Natural killer cell (primary cell): ENCODE data around the gene ARID1A. TPM values are rescaled to one million over a fixed set of nuclear protein-coding genes. Genes with fewer than 3 reads are reported as not detected.

Experiments used
- ATAC-seq, 3 donors: fragments of 150-1000 bp in 2 of 3; fragments of 200-7000 bp in 1 of 3; cut with Tn5 transposase; 1 replicate in 1 of 3; 2 replicates in 2 of 3; pipeline ENCODE4 v1.10.0; 2021; ENCODE audit warnings: mild to moderate bottlenecking in 2 of 3, moderate library complexity in 2 of 3
- DNase-seq, 2 donors: peaks; one replicate each; pipeline versions ENCODE4 v3.0.0 to v3.0.0-alpha.2; 2013 to 2021; ENCODE audit warnings: mixed read lengths in 1 of 2
- H3K27ac ChIP-seq: one replicate; pipeline ENCODE4 v1.5.1; 2013; ENCODE audit warnings: mild to moderate bottlenecking, low read length
- H3K27me3 ChIP-seq: one replicate; pipeline ENCODE4 v1.6.1; 2013; ENCODE audit warnings: low read length; ENCODE audit not compliant: control insufficient read depth, insufficient read depth
- H3K36me3 ChIP-seq: one replicate; pipeline ENCODE4 v1.6.1; 2013; ENCODE audit warnings: low read length; ENCODE audit not compliant: control insufficient read depth, insufficient read depth
- H3K4me1 ChIP-seq: one replicate; pipeline ENCODE4 v1.6.1; 2013; ENCODE audit warnings: low read length; ENCODE audit not compliant: control insufficient read depth, insufficient read depth
- H3K4me3 ChIP-seq: one replicate; pipeline ENCODE4 v1.5.1; 2013; ENCODE audit warnings: low read length
- H3K9me3 ChIP-seq: one replicate; pipeline ENCODE4 v1.6.1; 2013; ENCODE audit warnings: low read length; ENCODE audit not compliant: control insufficient read depth, insufficient read depth
- H3K27ac Mint-ChIP-seq, 2 donors: one replicate each; pipeline ENCODE4 v1.8.0; 2022; ENCODE audit warnings: mild to moderate bottlenecking in 2 of 2, mixed read lengths in 2 of 2, moderate library complexity in 1 of 2
- H3K27me3 Mint-ChIP-seq, 2 donors: one replicate each; pipeline ENCODE4 v1.8.0; 2022; ENCODE audit warnings: low read depth in 2 of 2, mixed read lengths in 2 of 2
- H3K36me3 Mint-ChIP-seq: one replicate; pipeline ENCODE4 v1.8.0; 2022; ENCODE audit warnings: mixed read lengths
- H3K4me1 Mint-ChIP-seq, 2 donors: one replicate each; pipeline ENCODE4 v1.8.0; 2022; ENCODE audit warnings: mixed read lengths in 2 of 2
- H3K4me3 Mint-ChIP-seq: one replicate; pipeline ENCODE4 v1.8.0; 2022; ENCODE audit warnings: mild to moderate bottlenecking, moderate library complexity, mixed read lengths
- H3K9me3 Mint-ChIP-seq, 2 donors: one replicate each; pipeline ENCODE4 v1.8.0; 2022; ENCODE audit warnings: mixed read lengths in 2 of 2
- WGBS: methylation state at CpG from one replicate; pipeline ENCODE4 v1.1.7; 2013; ENCODE audit warnings: missing lambda C conversion rate; ENCODE audit not compliant: insufficient coverage; 5-methylcytosine and 5-hydroxymethylcytosine counted together
- intact Hi-C: fragments of 100-400 bp; cut with micrococcal nuclease; formaldehyde crosslinking; loops from one replicate; pipeline ENCODE4 v1.14.2; 2022
- total RNA-seq, 4 donors: library from RNA; stranded (reverse); fragments of 120-200 nt in 1 of 4; gene quantifications; one replicate each; pipeline versions ENCODE4 v1.2.3 to v1.2.4, GENCODE V29; 2013 to 2022
- TF ChIP-seq, protein P1 (sequence below): fragments of 200-600 bp; IDR thresholded peaks from one replicate; pipeline ENCODE4 v1.8.0; 2022; ENCODE audit warnings: antibody characterized with exemption

The ARID1A gene
- total RNA-seq, 3 donors from 2014 or later (not counting 1 experiment from before 2014, with no cell fraction given): 199 to 214 (median 202) TPM

DNA sequence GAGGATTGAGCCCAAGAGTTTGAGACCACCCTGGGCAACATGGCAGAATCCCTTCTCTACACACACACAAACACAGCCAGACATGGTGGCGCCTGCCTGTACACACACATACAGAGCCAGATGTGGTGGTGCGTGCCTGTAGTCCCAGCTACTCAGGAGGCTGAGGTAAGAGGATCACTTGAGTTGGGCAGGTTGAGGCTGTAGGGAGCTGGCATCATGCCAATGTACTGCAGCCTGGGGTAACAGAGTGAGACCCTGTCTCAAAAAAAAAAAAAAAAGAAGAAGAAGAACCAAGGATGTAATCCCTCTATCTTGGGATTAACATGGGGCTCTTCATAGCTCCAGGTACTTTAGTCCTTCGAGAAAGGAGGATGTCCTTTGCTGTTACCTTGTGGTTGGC is 62.5 kb downstream of the ARID1A start:
- Histone ChIP-seq H3K36me3 (peaks cover 59% of the 10 kb centered on the region), H3K27me3 (no peaks in the 10 kb centered on the region), H3K9me3 (no peaks in the 10 kb centered on the region), H3K4me3 (no peak overlapping the region), H3K27ac (no peak overlapping the region), H3K4me1 (peaks cover 22% of the 10 kb centered on the region)
- WGBS: 95% methylated on average over 2 of the region's 3 CpGs
- intact Hi-C loops: no loop called here
- no peaks in the 10 kb centered on the region for H3K27me3 Mint-ChIP-seq
- peaks cover 37 to 51% of the 10 kb centered on the region in 2 donors for H3K4me1 Mint-ChIP-seq
- no peaks in the 10 kb centered on the region for H3K9me3 Mint-ChIP-seq
- H3K36me3 Mint-ChIP-seq: peaks cover 6% of the 10 kb centered on the region
- TF ChIP-seq, protein P1, sequence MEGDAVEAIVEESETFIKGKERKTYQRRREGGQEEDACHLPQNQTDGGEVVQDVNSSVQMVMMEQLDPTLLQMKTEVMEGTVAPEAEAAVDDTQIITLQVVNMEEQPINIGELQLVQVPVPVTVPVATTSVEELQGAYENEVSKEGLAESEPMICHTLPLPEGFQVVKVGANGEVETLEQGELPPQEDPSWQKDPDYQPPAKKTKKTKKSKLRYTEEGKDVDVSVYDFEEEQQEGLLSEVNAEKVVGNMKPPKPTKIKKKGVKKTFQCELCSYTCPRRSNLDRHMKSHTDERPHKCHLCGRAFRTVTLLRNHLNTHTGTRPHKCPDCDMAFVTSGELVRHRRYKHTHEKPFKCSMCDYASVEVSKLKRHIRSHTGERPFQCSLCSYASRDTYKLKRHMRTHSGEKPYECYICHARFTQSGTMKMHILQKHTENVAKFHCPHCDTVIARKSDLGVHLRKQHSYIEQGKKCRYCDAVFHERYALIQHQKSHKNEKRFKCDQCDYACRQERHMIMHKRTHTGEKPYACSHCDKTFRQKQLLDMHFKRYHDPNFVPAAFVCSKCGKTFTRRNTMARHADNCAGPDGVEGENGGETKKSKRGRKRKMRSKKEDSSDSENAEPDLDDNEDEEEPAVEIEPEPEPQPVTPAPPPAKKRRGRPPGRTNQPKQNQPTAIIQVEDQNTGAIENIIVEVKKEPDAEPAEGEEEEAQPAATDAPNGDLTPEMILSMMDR: no peak
- H3K4me3 Mint-ChIP-seq: no peak overlapping the region
- no peak for DNase-seq
- H3K27ac Mint-ChIP-seq: peak overlapping the region; percentile 61 to 68
- ATAC-seq: no peak

DNA sequence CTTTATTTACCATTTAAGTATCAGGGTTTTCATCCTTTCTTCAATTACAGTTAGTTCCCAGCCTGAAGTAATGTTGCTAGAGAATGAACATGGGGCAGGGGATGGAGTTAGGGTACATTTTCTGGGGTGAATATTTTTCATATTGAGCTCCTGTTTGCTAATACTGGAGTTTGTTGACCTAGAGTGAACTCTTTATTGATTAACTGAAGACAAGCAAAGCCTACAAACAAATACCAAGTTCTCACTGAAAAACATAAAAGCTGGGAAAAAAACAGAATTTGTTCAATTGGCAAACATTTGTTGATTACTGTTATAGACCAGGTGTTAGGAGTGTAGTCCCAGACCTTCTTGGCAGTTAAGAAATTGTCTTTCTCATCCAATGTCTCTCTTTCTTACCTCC is 63.7 kb downstream of the ARID1A start:
- no peak overlapping the region for H3K4me3 ChIP-seq
- DNase-seq (no peak), ATAC-seq (no peak)
- H3K27me3 ChIP-seq: no peaks in the 10 kb centered on the region
- H3K4me1 ChIP-seq: peaks cover 26% of the 10 kb centered on the region
- Mint-ChIP-seq H3K9me3 (no peaks in the 10 kb centered on the region), H3K27me3 (no peaks in the 10 kb centered on the region), H3K36me3 (peaks cover 6% of the 10 kb centered on the region), H3K4me3 (no peak overlapping the region), H3K27ac (peak overlapping the region; percentile 49 to 68), H3K4me1 (peaks cover 36 to 44% of the 10 kb centered on the region in 2 donors)
- no peak overlapping the region for H3K27ac ChIP-seq
- intact Hi-C loops: no loop called here
- peaks cover 58% of the 10 kb centered on the region for H3K36me3 ChIP-seq
- no peaks in the 10 kb centered on the region for H3K9me3 ChIP-seq
- TF ChIP-seq, protein P1: no peak

DNA sequence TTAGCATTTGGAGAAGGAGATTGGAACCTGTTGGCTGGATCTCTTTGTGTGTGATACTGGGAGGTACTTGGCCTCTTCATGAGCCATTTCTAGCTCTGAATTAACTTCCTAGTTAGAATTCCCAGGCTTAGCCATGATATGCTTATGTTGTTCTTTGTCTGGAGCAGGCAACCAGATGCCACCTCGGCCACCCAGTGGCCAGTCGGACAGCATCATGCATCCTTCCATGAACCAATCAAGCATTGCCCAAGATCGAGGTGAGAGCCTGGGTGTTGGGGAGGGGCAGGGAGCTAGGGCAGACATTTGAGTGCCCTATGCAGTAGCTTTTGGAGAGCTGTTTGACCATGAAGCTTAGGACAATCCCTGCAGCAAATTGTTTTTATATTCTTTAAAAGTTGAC is 65.4 kb downstream of the ARID1A start:
- no peak for ATAC-seq
- Histone ChIP-seq H3K27me3 (no peaks in the 10 kb centered on the region), H3K4me3 (no peak overlapping the region), H3K9me3 (no peaks in the 10 kb centered on the region), H3K36me3 (peaks cover 60% of the 10 kb centered on the region), H3K27ac (no peak overlapping the region), H3K4me1 (peaks cover 23% of the 10 kb centered on the region)
- Mint-ChIP-seq H3K27ac (peak overlapping the region; percentile 48 to 70), H3K4me1 (peaks cover 36 to 37% of the 10 kb centered on the region in 2 donors), H3K36me3 (peaks cover 6% of the 10 kb centered on the region), H3K4me3 (no peak overlapping the region), H3K27me3 (no peaks in the 10 kb centered on the region), H3K9me3 (no peaks in the 10 kb centered on the region)
- intact Hi-C loops: no loop called here
- TF ChIP-seq, protein P1: no peak
- 81% methylated on average over 3 of the region's 3 CpGs for WGBS
- peak in 1 of 2 donors; percentile 30 for DNase-seq

DNA sequence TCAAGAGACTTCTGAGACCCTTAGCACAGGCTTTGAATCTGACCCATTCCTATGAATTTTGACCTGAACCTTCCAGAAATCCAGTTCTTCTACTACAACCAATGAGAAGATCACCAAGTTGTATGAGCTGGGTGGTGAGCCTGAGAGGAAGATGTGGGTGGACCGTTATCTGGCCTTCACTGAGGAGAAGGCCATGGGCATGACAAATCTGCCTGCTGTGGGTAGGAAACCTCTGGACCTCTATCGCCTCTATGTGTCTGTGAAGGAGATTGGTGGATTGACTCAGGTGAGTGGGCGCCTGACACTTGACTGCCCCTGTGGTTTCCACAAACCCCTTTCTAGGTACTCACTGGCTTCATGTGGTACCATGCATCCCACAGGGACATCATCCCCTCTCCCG is 71.9 kb downstream of the ARID1A start:
- Histone ChIP-seq H3K27ac (no peak overlapping the region), H3K9me3 (no peaks in the 10 kb centered on the region), H3K36me3 (peaks cover 84% of the 10 kb centered on the region), H3K4me1 (peaks cover 10% of the 10 kb centered on the region), H3K27me3 (no peaks in the 10 kb centered on the region), H3K4me3 (no peak overlapping the region)
- DNase-seq: no peak
- no peak overlapping the region for H3K4me3 Mint-ChIP-seq
- peaks cover 16 to 28% of the 10 kb centered on the region in 2 donors for H3K4me1 Mint-ChIP-seq
- WGBS: 86% methylated on average over 3 of the region's 4 CpGs
- peak overlapping the region; percentile 25 to 57 for H3K27ac Mint-ChIP-seq
- no peak for ATAC-seq
- H3K9me3 Mint-ChIP-seq: no peaks in the 10 kb centered on the region
- peaks cover 12% of the 10 kb centered on the region for H3K36me3 Mint-ChIP-seq
- no peaks in the 10 kb centered on the region for H3K27me3 Mint-ChIP-seq
- TF ChIP-seq, protein P1: no peak
- intact Hi-C loops: no loop called here
